Uterus (tissue), 2 donors: ENCODE data around the gene MARVELD1.
A peak's percentile ranks its signal among the peaks of the same experiment; 100 is the strongest.

Source experiments
- CTCF ChIP-seq, 4 experiments: fragments of 200-600 bp in 2 of 4; fragments of 450-650 bp in 2 of 4; sonication (generic) in 2 of 4; IDR thresholded peaks; one replicate each; pipeline ENCODE4 v1.5.1; 2016 to 2019; ENCODE audit warnings: antibody characterized with exemption in 4 of 4, mild to moderate bottlenecking in 2 of 4, moderate library complexity in 1 of 4
- POLR2A ChIP-seq, 2 donors: fragments of 450-650 bp; IDR thresholded peaks; one replicate each; pipeline ENCODE4 v1.6.1; 2016; ENCODE audit warnings: antibody characterized with exemption in 2 of 2, mild to moderate bottlenecking in 1 of 2, moderate library complexity in 1 of 2

DNA sequence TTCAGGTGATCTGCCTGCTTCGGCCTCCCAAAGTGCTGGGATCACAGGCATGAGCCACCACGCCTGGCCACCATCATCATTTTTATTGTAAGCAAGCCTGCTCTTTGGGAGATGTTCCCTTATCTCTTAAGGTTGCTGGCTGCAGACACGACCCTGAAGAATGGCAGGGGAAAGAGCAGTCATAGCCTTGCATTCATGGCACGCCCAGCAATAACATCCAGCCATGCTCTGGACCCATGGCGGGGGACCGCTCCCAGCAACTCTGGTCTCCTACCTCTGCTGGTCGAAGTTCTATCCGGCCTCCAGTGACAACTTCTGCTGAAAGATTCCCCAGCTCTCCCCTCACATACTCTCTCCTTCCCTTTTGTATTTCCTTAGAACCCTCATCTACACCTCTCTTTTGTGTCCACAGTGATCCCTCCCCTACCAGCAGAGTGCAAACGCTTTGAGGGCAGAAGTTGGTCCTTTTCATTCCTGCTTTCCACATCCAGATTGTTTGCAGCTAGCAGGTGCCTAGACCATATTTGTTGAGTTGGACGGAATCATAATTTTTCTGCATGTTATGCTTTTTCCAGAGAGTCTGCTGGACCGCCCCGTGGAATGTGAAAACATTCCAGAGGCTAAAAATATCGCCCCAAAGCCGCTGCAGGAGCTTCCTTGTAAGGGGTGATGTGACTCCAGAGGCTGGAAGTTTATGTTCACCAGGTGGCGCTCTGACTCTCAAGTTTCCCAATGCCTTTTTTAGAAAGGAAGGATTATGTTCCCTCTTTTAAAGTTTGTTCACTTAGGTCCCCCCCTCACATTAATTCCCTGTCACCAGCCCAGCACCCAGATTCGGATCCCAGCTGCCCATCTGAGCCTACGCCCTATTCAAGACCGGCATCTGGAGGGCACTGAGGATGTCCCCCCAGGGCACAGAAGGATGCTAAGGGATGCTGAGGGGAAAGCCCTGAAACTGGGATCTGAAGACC is 4.3 kb upstream of the MARVELD1 start:
- peak; percentile 70 to 78 (median 75) for TF ChIP-seq CTCF (IDR thresholded peaks at IDR 0.05)
- no peak for TF ChIP-seq POLR2A (IDR thresholded peaks at IDR 0.05)
